Heart right ventricle (tissue), 16 donors: ENCODE data around the gene LDB2. TPM values are rescaled to one million over a fixed set of nuclear protein-coding genes. Genes with fewer than 3 reads are reported as not detected.

Source experiments
- ATAC-seq, 8 donors: fragments of 200-7000 bp; cut with Tn5 transposase; one replicate each; pipeline ENCODE4 v1.9.1; 2020; ENCODE audit warnings: mild to moderate bottlenecking in 8 of 8, moderate library complexity in 8 of 8, moderate number of reproducible peaks in 1 of 8
- DNase-seq, 2 donors: peaks; one replicate each; pipeline ENCODE4 v3.0.0-alpha.2; 2020
- H3K27ac ChIP-seq, 10 donors: fragments of 200-600 bp; sonication (generic) in 2 of 10; one replicate each; pipeline versions ENCODE4 v1.5.0 to v1.8.0; 2020 to 2022; ENCODE audit warnings: mild to moderate bottlenecking in 3 of 10
- H3K27me3 ChIP-seq, 7 donors: fragments of 200-600 bp; one replicate each; pipeline ENCODE4 v1.8.0; 2021 to 2022; ENCODE audit warnings: mild to moderate bottlenecking in 2 of 7
- H3K36me3 ChIP-seq, 9 donors: fragments of 200-600 bp; sonication (generic) in 1 of 9; one replicate each; pipeline versions ENCODE4 v1.5.0 to v1.8.0; 2020 to 2022; ENCODE audit warnings: mild to moderate bottlenecking in 2 of 9
- H3K4me1 ChIP-seq, 9 donors: fragments of 200-600 bp; sonication (generic) in 1 of 9; one replicate each; pipeline versions ENCODE4 v1.5.0 to v1.8.0; 2020 to 2022; ENCODE audit warnings: mild to moderate bottlenecking in 4 of 9
- H3K4me3 ChIP-seq, 10 donors: fragments of 200-600 bp; sonication (generic) in 2 of 10; one replicate each; pipeline versions ENCODE4 v1.5.0 to v1.8.0; 2020 to 2022; ENCODE audit warnings: mild to moderate bottlenecking in 7 of 10, moderate library complexity in 2 of 10
- H3K9me3 ChIP-seq, 11 donors: fragments of 200-600 bp in 10 of 11; sonication (generic) in 2 of 11; one replicate each; pipeline versions ENCODE4 v1.5.0 to v1.8.0; 2013 to 2022; ENCODE audit warnings: mild to moderate bottlenecking in 2 of 11, control low read depth in 1 of 11, moderate library complexity in 1 of 11
- WGBS, 2 donors: extraction: QIAGEN DNeasy Blood & Tissue Kit; methylation state at CpG; one replicate each; pipeline ENCODE4 v1.1.7; 2013; ENCODE audit warnings: inconsistent platforms in 1 of 2; 5-methylcytosine and 5-hydroxymethylcytosine counted together
- intact Hi-C, 10 donors: fragments of 100-400 bp; cut with DNase I; formaldehyde crosslinking; loops; one replicate each; pipeline versions ENCODE4 v1.11.1 to v1.14.2; 2022
- polyA plus RNA-seq, 2 donors: library from polyadenylated mRNA; stranded (reverse); fragments of 200-250 nt; gene quantifications; one replicate each; pipeline ENCODE4 v1.2.3, GENCODE V29; 2013
- total RNA-seq, 10 donors: library from RNA; stranded (reverse); fragmentation: NEBNext Ultra II Directional in 3 of 10; extraction: Animal tissue kit (Norgen Biotek cat#: 25700) in 3 of 10; gene quantifications; one replicate each; pipeline versions ENCODE4 v1.2.1 to v1.2.4, GENCODE V29; 2021 to 2023
- TF ChIP-seq, protein P1 (sequence below), 9 donors: fragments of 200-600 bp; sonication (generic) in 2 of 9; IDR thresholded peaks; one replicate each; pipeline versions ENCODE4 v1.5.0 to v1.8.0; 2021 to 2022; ENCODE audit warnings: antibody characterized with exemption in 9 of 9, mild to moderate bottlenecking in 5 of 9, moderate library complexity in 1 of 9
- donor health status: Arrhythmogenic right ventricular cardiomyopathy.
- donor health status: ischemic (EF 13 %, LVEDD 7.1; RV severe dilation, severe dysfunction).
- donor health status: healthy with polysubstance abuse.
- donor health status: DM: no; HTN: yes; CAD: no.
- donor health status: DM: no; HTN: no; CAD: no.
- donor health status: ischemic (EF 25% LVEDD 6.9; RV normal size, moderate dysfunction).
- donor health status: ischemic (EF 25% LVEDD 5.7; RV mildly dilated, moderate dysfunction).
- donor health status: healthy.
- donor health status: DM: yes; HTN: yes; CAD: no.
- donor health status: Ischemic cardiomyopathy.
- donor health status: ischemic (EF 35%, LVEDD 5.7; RV mildly dilated, moderate dysfunction).
- donor health status: nonischemic (EF 11% LVEDD 7.7; RV severe dilation, severe dysfunction).
- donor health status: DM: yes; HTN: yes; CAD: no.
- donor health status: PGD.
- donor health status: ischemic (EF 29% LVEDD 5.4; RV normal size, mild dysfunction).
- donor health status: nonischemic (EF 23%, LVEDD 6.1; RV moderate dilation, normal function).

The LDB2 gene
- total and polyA plus RNA-seq, 12 donors = 14.5 to 43.3 (median 23.5) TPM

GRCh38 chr4:16590797-16591196 lies 307.6 kb downstream of the LDB2 start:
- no peak for DNase-seq
- no peak for ATAC-seq
- no peak overlapping the region for H3K27ac ChIP-seq
- H3K4me3 ChIP-seq = no peak overlapping the region
- intact Hi-C loops = no loop called here
- no peaks in the 10 kb centered on the region for H3K9me3 ChIP-seq
- H3K4me1 ChIP-seq = peaks cover 0 to 33% (median 0%) of the 10 kb centered on the region in 9 donors
- WGBS, 2 donors = 49 to 58% methylated on average over 4 of the region's 4 CpGs
- TF ChIP-seq, protein P1, sequence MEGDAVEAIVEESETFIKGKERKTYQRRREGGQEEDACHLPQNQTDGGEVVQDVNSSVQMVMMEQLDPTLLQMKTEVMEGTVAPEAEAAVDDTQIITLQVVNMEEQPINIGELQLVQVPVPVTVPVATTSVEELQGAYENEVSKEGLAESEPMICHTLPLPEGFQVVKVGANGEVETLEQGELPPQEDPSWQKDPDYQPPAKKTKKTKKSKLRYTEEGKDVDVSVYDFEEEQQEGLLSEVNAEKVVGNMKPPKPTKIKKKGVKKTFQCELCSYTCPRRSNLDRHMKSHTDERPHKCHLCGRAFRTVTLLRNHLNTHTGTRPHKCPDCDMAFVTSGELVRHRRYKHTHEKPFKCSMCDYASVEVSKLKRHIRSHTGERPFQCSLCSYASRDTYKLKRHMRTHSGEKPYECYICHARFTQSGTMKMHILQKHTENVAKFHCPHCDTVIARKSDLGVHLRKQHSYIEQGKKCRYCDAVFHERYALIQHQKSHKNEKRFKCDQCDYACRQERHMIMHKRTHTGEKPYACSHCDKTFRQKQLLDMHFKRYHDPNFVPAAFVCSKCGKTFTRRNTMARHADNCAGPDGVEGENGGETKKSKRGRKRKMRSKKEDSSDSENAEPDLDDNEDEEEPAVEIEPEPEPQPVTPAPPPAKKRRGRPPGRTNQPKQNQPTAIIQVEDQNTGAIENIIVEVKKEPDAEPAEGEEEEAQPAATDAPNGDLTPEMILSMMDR (IDR thresholded peaks at IDR 0.05) = no peak
- H3K36me3 ChIP-seq = peaks cover 0 to 31% (median 0%) of the 10 kb centered on the region in 9 donors
- no peaks in the 10 kb centered on the region for H3K27me3 ChIP-seq

DNA sequence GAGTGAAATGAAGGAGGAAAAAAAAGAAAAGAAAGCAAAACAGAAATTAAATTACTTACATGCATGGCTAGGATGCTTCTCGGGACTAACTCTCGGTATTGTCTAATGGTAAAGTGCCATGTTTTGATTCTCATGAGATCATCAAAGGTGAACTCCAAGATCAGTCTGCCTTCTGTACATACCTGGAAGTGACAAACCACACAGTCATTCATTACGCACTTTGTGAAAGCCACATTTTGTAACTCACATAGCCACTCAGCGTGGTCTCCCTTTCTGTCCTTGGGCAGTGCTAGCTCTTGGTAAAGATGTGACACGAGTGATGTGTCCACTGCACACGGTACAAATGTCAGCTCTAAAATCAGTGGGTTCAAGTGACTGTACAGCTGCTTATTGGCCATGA lies 309.8 kb downstream of the LDB2 start:
- H3K4me3 ChIP-seq = no peak overlapping the region
- TF ChIP-seq, protein P1 (IDR thresholded peaks at IDR 0.05) = no peak
- DNase-seq (no peak), ATAC-seq (no peak)
- intact Hi-C loops = no loop called here
- no peak overlapping the region for H3K27ac ChIP-seq
- H3K27me3 ChIP-seq = no peaks in the 10 kb centered on the region
- peaks cover 0 to 50% (median 0%) of the 10 kb centered on the region in 9 donors for H3K36me3 ChIP-seq
- H3K4me1 ChIP-seq = peaks cover 0 to 31% (median 0%) of the 10 kb centered on the region in 9 donors
- H3K9me3 ChIP-seq = no peaks in the 10 kb centered on the region
- 88 to 97% methylated on average over 6 of the region's 6 CpGs for WGBS, 2 donors

GRCh38 chr4:16588149-16588548 lies 310.3 kb downstream of the LDB2 start:
- H3K27ac ChIP-seq = no peak overlapping the region
- WGBS, 2 donors = 89 to 90% methylated on average over 1 of the region's 1 CpG
- intact Hi-C loops = no loop called here
- H3K4me3 ChIP-seq = no peak overlapping the region
- peaks cover 0 to 53% (median 0%) of the 10 kb centered on the region in 9 donors for H3K36me3 ChIP-seq
- H3K9me3 ChIP-seq = no peaks in the 10 kb centered on the region
- no peaks in the 10 kb centered on the region for H3K27me3 ChIP-seq
- ATAC-seq (no peak), DNase-seq (no peak)
- peaks cover 0 to 26% (median 0%) of the 10 kb centered on the region in 9 donors for H3K4me1 ChIP-seq
- TF ChIP-seq, protein P1 (IDR thresholded peaks at IDR 0.05) = no peak

DNA sequence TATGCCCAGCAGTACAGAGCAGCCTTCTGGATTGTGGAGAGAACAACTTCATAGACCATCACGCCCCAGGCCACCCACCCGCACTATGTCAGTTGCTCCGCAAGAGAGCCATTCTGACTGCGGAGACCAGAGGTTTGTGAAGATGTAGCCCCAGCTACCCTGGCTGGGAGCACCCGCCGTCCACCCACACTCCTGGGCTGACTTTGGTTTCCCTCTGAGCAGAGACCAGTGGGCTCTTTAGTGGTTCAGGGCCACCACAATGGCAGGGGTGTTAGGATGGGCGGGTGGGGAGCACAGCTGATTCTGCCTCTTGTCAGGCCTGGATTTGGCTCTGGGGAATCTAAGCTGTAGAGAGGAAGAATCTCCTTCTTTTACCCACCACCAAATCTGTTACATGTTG lies 313.4 kb downstream of the LDB2 start:
- Histone ChIP-seq H3K4me1 (peaks cover 0 to 7% (median 0%) of the 10 kb centered on the region in 9 donors), H3K27me3 (no peaks in the 10 kb centered on the region), H3K9me3 (no peaks in the 10 kb centered on the region), H3K36me3 (peaks cover 0 to 66% (median 3%) of the 10 kb centered on the region in 9 donors), H3K4me3 (no peak overlapping the region), H3K27ac (no peak overlapping the region)
- intact Hi-C loops = no loop called here
- TF ChIP-seq, protein P1 (IDR thresholded peaks at IDR 0.05) = no peak
- ATAC-seq (no peak), DNase-seq (no peak)
- 94 to 95% methylated on average over 7 of the region's 7 CpGs for WGBS, 2 donors
